Keratinocyte (primary cell): ENCODE data around the gene MMRN2.

Experiments
- EZH2 ChIP-seq: IDR thresholded peaks from one replicate; pipeline ENCODE4 v1.6.1; 2012; ENCODE audit warnings: inconsistent platforms, mild to moderate bottlenecking, low read length, moderate library complexity
- TF ChIP-seq, protein P1 (sequence below), 3 experiments: IDR thresholded peaks in 1 of 3; conservative IDR thresholded peaks in 1 of 3; optimal IDR thresholded peaks in 1 of 3; 2 replicates in 2 of 3; 3 replicates in 1 of 3; pipeline versions ENCODE3 to v1.5.1; 2011; ENCODE audit warnings: low read length in 3 of 3, mild to moderate bottlenecking in 3 of 3, moderate library complexity in 2 of 3, control low read depth in 1 of 3, inconsistent platforms in 1 of 3; ENCODE audit not compliant: insufficient read depth in 2 of 3; ENCODE audit errors: extremely low read depth in 1 of 3

DNA sequence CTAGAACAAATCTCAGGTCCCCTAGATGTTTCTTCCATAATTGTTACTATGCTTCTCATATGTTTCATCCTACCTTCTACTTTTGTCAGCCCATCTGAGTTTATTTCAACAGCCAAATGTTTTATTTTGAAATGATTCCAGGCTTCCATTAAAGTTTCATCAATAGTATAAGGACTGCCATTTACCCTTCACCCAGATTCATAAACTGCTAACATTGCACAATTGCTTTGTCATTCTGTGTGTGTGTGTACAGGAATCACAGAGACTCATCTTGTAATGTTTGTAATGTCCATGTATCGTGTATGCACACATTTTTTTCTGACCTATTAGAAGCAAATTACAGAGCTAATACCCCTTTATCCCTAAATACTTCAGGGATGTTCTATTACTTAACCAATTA, 25.5 kb downstream of the MMRN2 start:
- TF ChIP-seq, protein P1, sequence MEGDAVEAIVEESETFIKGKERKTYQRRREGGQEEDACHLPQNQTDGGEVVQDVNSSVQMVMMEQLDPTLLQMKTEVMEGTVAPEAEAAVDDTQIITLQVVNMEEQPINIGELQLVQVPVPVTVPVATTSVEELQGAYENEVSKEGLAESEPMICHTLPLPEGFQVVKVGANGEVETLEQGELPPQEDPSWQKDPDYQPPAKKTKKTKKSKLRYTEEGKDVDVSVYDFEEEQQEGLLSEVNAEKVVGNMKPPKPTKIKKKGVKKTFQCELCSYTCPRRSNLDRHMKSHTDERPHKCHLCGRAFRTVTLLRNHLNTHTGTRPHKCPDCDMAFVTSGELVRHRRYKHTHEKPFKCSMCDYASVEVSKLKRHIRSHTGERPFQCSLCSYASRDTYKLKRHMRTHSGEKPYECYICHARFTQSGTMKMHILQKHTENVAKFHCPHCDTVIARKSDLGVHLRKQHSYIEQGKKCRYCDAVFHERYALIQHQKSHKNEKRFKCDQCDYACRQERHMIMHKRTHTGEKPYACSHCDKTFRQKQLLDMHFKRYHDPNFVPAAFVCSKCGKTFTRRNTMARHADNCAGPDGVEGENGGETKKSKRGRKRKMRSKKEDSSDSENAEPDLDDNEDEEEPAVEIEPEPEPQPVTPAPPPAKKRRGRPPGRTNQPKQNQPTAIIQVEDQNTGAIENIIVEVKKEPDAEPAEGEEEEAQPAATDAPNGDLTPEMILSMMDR (optimal IDR thresholded peaks at IDR 0.05 in 1 of 3, IDR thresholded peaks at IDR 0.05 in 1 of 3, conservative IDR thresholded peaks at IDR 0.05 in 1 of 3; ENCODE audit: extremely low read depth in 1 of 3, insufficient read depth in 2 of 3, low read length in 3 of 3): no peak
- TF ChIP-seq EZH2: no peak
